IPS DF 19.7 (cell line): ENCODE data around the gene HYAL2.
"Not testable (repeated sequence)": the region's sequence is repeated elsewhere in the genome, so short reads cannot be mapped to it uniquely, and the experiment has no call there.

Experiments
- DNase-seq: peaks from one replicate; pipeline ENCODE4 v3.0.0-alpha.2; 2013; ENCODE audit warnings: low read depth, low spot score

HYAL2 gene

GRCh38 chr3:50312041-50312440, 10.5 kb downstream of the HYAL2 start:
- DNase-seq: not testable (repeated sequence)

DNA sequence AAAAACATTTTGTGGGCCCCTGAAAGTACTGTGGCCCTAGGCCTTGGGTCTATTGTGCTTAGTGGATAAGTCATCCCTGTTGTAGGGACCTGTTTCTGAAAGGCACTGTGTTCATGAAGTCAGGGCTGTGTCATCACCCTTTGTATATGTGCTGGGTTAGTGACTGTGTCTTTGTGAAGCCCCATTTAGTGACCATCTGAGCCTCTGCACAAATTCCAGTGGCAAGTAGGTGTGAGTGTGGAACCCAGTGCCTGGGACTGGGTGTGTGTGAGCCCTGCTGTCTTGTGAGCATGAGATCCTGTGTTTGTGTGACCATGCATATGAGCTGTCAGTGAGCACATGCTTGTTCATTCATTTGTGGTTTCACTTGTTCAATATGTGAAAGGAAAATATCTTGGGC, 17.9 kb downstream of the HYAL2 start:
- no peak for DNase-seq

GRCh38 chr3:50303013-50303815, 19.3 kb downstream of the HYAL2 start, which contains the start of gene HYAL1:
Gene HYAL1, minus strand, starts transcription at chr3:50303574. Its CDS starts 618 bp downstream, at chr3:50302956.
- no peak for DNase-seq

- no peak for DNase-seq
Measured at GRCh38 chr3:50302095-50303012, 20.2 kb downstream of the HYAL2 start.

DNA sequence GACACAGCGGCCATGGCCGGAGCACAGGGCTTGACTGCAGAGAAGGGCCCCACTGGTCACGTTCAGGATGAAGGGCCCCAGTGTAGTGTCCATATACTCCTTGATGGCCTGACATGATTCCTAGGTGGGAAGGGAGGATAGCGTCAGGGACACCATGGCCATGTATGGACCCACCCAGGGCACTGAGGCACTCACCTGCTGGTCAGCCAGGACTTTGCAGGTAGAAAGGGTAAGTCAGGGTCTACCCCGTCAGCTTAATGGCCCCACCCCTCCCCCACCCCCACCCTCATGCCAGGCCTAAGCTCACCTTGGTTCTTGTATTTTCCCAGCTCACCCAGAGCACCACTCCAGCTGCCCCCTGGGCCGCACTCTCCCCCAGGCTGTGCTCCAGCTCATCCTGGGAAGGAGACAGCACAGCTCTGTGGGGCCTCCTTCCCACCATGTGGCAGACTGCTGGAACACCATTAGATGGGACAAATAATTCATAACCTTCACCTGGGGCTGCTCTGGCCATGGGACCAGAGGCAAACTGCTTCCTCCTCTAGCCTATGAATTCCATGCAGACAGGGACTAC, 21.8 kb downstream of the HYAL2 start:
- DNase-seq: no peak

GRCh38 chr3:50299929-50300680, 22.4 kb downstream of the HYAL2 start:
- no peak for DNase-seq

GRCh38 chr3:50299638-50299928, 23.0 kb downstream of the HYAL2 start:
- DNase-seq: no peak

DNA sequence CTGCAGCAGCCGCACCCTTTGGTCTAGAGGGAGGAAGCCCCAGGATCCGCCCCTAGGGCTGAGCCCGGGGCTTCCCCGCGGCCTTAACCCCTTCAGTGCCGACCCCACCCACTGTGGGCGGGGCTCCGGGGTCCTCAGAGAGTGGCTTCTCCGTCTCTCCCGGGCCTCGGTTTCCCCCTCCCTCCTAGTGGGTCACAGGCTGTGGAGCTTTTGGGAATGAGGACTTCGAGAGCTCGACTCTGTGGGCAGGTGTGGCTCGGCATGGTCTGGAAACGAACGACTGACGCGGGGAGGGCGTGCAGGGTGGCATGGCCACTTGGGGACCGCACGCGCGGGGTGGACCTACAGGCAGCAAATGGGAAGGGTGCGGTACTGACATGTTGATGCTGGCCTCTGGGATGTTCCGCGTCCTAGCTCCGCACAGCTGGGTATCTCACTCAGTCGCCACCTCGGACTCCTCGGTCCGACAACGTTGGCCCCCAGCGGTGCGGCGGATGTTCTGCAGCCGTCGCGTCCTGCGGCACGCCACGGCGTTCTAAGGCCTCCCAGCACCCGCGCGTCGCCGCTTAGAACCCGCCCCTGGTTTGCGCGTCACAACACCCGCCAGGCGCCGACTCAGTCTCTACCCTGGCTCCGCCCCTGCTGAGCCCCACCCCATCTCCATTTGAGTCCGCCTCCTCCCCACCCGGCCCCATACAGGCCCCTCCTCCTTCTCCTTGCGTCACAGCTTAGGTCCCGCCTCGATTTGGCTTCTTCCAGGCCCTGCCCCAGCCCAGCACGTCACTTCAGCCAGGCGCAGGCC, 23.5 kb downstream of the HYAL2 start, which contains the start of the genes HYAL3 and NAA80:
Gene HYAL3, minus strand, starts transcription at position 570 of the 802 bp plus-strand sequence. CDS start 3,803 bp downstream, outside the sequence.
Gene NAA80, minus strand, starts transcription at position 570 of the 802 bp plus-strand sequence. CDS start 1,942 bp downstream, outside the sequence.
- no peak for DNase-seq

DNA sequence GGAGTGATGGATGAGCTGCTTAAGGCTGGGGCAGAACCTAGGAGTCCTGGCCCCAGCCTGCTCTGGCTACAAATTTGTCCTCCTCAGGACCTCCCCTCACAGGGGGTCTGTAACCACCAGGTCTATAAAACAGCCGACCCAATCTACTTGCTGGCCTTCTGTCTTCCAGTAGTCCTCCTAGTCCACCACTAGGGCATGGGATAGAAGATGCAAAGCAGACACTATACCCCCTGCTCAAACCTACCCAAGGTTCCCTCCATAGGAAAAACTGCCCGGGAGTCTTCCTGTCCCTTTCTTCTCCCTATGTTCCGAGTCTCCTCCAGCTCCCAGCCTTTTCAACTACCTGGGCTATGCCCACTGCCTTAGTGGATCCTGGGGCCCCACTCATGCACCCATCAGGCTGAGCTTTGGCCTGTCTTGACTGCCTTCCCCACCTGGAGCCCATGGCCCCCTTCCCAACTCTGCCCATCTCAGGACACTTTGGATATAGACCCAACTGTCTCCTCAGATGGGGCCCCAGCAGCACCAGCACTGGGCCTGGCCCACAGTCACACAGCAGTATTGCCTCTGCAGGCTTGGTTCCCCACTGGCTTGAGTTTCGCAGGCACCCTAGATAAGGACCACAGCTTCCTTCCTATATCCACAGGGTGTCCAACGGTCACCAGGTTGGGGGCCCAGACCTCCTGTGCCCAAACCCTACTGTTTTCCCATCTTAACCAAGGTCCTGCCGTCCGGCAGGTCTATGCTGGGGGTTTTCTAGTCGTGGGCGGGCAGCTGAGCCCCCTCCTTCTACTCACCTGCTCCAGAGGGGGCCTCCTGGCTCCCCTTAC, 24.4 kb downstream of the HYAL2 start:
- no peak for DNase-seq

- no peak for DNase-seq
Measured at GRCh38 chr3:50297384-50297775, 25.2 kb downstream of the HYAL2 start.

GRCh38 chr3:50296721-50297383, 25.7 kb downstream of the HYAL2 start:
- no peak for DNase-seq

GRCh38 chr3:50295553-50296431, 26.8 kb downstream of the HYAL2 start:
- DNase-seq: no peak

GRCh38 chr3:50294492-50295403, 27.8 kb downstream of the HYAL2 start:
- no peak for DNase-seq

DNA sequence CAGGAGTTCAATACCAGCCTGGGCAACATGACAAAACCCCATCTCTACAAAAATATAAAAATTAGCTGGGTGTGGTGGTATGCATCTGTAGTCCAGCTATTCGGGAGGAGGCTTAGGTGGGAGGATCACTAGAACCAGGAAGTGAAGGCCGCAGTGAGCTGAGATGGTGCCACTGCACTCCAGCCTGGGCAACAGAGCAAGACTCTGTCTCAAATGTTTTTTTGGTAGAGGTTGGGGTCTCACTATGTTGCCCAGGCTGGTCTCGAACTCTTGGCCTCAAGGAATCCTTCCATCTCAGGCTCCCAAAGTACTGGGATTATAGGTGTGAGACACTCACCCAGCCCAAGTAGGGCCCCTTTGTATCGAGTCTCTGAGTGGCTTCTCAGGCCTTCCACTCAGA, 28.5 kb downstream of the HYAL2 start:
- DNase-seq: no peak

DNA sequence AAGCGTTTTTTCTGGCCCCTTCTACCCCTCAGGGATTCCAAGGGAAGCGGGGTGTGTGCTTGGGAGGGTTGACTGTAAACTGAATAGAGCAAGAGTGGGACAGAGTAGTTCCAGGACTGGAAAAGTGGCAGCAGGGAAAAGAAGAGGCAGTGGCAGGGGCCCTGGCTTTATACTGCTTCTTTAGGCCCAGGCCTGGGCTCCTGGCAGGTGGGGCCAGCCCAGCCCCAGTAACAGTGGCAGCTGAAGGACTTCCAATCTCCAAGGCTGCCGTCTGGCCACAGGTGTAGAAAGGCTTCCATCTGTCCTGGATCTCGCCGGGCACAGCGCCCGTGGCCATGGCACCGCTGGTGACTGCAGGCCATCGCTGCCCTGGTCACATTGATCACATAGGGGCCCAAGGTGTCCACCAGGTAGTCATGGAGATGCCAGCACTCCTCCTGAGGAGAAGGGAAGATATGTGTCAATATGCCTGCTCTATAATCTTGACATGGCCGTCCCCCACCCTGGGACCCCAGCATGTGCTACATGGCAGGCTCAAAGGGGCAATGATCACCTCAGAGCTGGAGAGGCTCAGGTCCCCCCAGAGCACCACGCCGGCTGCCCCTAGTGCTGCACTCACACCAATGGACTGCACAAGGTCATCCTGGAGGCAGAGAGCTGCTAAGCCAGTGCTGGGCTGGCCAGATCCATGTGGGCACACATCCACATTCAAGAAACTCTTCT, 29.3 kb downstream of the HYAL2 start:
- DNase-seq: no peak
